OCI-LY7 (cell line): ENCODE measurements around the gene MYOF.

Source experiments
- EZH2phosphoT487 ChIP-seq: fragments of 200-600 bp; sonication (generic); IDR thresholded peaks from 2 replicates; pipeline ENCODE4 v1.6.1; 2018; ENCODE audit warnings: low read depth, borderline replicate concordance, mild to moderate bottlenecking, mixed run types, antibody characterized with exemption, low read length, moderate library complexity, mixed read lengths
- TF ChIP-seq, protein P1 (sequence below): fragments of 200-600 bp; sonication (generic); conservative IDR thresholded peaks from 2 replicates; pipeline ENCODE4 v1.5.1; 2014; ENCODE audit warnings: mild to moderate bottlenecking, antibody characterized with exemption, low read length, moderate library complexity, mixed read lengths

DNA sequence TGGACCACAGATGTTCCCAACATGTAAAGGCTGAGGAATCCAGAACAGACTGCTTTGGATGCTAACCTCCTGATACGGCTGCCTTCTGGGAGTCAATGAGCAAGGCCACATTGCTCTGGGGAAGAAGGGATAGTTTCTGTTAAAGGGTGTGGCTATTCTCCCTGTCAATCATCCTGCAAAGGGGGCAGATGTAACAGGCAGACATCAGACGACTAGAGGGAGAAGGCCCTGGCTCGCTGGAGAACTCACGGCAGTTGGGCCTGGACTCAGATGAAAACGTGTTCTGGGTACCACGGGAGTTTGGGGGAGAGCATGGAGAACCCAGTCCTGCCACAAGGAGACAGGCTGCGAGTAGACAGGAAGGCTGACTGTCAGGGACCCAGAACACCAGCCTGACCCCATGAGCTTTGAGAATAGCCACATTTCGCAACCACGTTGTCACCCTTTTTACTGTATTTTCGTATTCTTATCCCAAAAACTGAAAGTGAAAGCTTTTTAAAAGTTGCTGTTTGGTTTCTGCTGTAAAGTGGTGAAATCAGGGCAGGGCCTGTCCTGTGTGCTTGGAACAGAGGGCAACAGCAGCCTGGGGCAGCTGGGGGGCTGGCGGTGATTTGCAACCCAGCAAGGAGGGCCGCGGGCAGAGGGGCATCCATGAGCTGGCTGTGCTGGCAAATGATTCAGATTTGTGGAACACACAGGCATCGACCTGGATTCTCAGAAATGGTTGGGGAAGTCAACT lies 95.3 kb downstream of the MYOF start:
- TF ChIP-seq, protein P1, sequence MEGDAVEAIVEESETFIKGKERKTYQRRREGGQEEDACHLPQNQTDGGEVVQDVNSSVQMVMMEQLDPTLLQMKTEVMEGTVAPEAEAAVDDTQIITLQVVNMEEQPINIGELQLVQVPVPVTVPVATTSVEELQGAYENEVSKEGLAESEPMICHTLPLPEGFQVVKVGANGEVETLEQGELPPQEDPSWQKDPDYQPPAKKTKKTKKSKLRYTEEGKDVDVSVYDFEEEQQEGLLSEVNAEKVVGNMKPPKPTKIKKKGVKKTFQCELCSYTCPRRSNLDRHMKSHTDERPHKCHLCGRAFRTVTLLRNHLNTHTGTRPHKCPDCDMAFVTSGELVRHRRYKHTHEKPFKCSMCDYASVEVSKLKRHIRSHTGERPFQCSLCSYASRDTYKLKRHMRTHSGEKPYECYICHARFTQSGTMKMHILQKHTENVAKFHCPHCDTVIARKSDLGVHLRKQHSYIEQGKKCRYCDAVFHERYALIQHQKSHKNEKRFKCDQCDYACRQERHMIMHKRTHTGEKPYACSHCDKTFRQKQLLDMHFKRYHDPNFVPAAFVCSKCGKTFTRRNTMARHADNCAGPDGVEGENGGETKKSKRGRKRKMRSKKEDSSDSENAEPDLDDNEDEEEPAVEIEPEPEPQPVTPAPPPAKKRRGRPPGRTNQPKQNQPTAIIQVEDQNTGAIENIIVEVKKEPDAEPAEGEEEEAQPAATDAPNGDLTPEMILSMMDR: no peak
- TF ChIP-seq EZH2phosphoT487: no peak
